ENCODE data around the gene B3GAT3.
"Not testable (repeated sequence)": the region's sequence is repeated elsewhere in the genome, so short reads cannot be mapped to it uniquely, and the experiment has no call there.

Gene B3GAT3

DNA sequence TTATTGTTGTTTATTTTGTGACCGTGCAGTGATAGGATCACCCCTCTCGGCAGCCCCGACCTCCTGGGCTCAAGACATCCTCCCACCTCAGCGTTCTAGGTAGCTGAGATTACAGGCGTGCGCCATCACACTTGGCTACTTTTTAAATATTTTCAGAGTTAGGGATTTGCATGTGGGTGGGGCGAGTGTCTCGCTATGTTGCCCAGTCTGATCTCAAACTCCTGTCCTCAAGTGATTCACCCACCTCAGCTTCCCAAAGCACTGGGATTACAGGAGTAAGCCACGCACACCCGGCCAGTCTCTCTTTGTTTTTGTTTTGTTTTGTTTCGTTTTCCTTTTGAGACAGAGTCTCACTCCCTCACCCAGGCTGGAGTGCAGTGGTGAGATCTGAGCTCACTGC lies 32.5 kb upstream of the B3GAT3 start:
- Histone ChIP-seq H3K27ac (ENCODE audit: low read depth, low read length) (no peak overlapping the region), H3K27me3 (ENCODE audit: insufficient read depth, low read length) (no peaks in the 10 kb centered on the region), H3K4me1 (ENCODE audit: control insufficient read depth, insufficient read depth, low read length, unreplicated experiment) (no peaks in the 10 kb centered on the region), H3K79me2 (ENCODE audit: control insufficient read depth, insufficient read depth, low read length, unreplicated experiment) (peaks cover 23% of the 10 kb centered on the region), H3K4me3 (ENCODE audit: low read depth, low read length) (no peak overlapping the region), H2AFZ (ENCODE audit: low read length, unreplicated experiment) (no peak overlapping the region), H3K36me3 (ENCODE audit: insufficient read depth, low read length) (no peaks in the 10 kb centered on the region)

DNA sequence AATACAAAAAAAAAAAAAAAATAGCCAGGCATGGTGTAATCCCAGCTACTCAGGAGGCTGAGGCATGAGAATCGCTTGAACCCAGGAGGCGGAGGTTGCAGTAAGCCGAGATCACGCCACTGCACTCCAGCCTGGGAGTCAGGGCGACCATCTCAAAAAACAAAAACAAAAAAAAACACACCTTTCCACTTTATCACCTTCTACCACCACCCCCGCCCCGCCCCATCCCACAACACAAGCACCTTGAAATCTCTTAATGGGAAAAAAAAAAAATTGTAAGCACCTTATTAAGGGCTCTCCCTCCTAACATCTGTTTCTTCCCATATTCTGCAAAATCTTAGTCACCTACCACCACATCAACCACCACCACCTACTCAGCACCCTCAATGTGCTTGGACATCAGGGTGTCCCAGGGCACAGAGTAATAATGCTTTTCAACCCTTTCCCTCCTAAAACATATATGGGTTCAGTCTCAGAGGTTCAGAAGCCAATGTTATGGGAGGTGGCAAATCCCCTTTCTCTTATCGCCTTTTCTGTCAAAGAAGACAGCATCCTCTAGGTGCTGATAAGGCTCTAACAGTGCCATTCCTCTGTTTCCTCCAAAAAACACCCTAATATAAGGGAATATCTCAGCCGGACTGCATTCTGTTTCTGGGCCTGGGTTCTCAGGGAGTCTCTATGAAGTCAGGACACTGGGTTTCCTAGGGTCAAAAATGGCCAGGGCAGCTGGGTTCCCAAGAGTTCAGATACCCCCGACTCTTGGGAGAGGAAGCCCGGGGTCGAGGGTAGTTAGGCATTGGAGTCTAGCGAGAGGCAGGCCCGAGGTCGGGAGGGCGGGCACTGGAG lies 30.6 kb upstream of the B3GAT3 start:
- no peaks in the 10 kb centered on the region for H3K36me3 ChIP-seq (ENCODE audit: insufficient read depth, low read length)
- peaks cover 23% of the 10 kb centered on the region for H3K79me2 ChIP-seq (ENCODE audit: control insufficient read depth, insufficient read depth, low read length, unreplicated experiment)
- peak overlapping the region; percentile 96 for H3K4me3 ChIP-seq (ENCODE audit: low read depth, low read length)
- H3K27ac ChIP-seq (ENCODE audit: low read depth, low read length), result peak overlapping the region; percentile 68
- no peaks in the 10 kb centered on the region for H3K27me3 ChIP-seq (ENCODE audit: insufficient read depth, low read length)
- H3K4me1 ChIP-seq (ENCODE audit: control insufficient read depth, insufficient read depth, low read length, unreplicated experiment), result no peaks in the 10 kb centered on the region
- peak overlapping the region; percentile 83 for H2AFZ ChIP-seq (ENCODE audit: low read length, unreplicated experiment)

DNA sequence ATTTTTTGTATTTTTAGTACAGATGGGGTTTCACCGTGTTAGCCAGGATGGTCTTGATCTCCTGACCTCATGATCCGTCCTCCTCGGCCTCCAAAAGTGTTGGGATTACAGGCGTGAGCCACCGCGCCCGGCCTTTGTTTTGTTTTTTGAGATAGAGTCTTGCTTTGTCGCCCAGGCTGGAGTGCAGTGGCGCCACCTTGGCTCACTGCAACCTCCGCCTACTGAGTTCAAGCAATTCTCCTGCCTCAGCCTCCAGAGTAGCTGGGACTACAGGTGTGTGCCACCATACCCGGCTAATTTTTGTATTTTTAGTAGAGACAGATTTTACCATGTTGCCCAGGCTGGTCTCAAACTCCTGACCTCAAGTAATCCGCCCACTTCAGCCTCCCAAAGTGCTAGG lies 28.5 kb upstream of the B3GAT3 start:
- not testable (repeated sequence) for H3K27ac ChIP-seq (ENCODE audit: low read depth, low read length); H3K4me1 ChIP-seq (ENCODE audit: control insufficient read depth, insufficient read depth, low read length, unreplicated experiment); H3K27me3 ChIP-seq (ENCODE audit: insufficient read depth, low read length); H3K36me3 ChIP-seq (ENCODE audit: insufficient read depth, low read length); H3K4me3 ChIP-seq (ENCODE audit: low read depth, low read length); H2AFZ ChIP-seq (ENCODE audit: low read length, unreplicated experiment)
- H3K79me2 ChIP-seq (ENCODE audit: control insufficient read depth, insufficient read depth, low read length, unreplicated experiment), result peaks cover 33% of the 10 kb centered on the region

DNA sequence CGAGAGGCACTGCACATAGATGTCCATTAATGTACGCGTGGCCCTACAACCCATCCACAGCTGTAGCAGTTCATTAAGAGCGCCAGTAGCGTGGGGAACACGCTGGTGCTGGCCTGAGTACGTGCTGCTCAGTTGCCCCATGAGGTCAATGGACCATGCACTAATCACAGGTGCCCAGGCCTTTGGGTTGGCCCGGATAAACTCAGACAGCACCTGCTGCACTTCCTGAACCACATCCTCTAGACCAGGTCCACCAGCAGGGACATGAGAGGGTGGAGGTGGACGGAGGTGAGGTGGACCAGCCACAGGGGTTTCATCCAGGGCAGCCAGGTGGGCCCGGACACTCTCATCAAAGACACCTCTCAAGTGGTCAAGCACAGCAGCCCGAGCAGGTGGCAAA lies 27.7 kb upstream of the B3GAT3 start:
- Histone ChIP-seq H3K27me3 (ENCODE audit: insufficient read depth, low read length) (no peaks in the 10 kb centered on the region), H3K4me3 (ENCODE audit: low read depth, low read length) (no peak overlapping the region), H3K79me2 (ENCODE audit: control insufficient read depth, insufficient read depth, low read length, unreplicated experiment) (peaks cover 41% of the 10 kb centered on the region), H3K4me1 (ENCODE audit: control insufficient read depth, insufficient read depth, low read length, unreplicated experiment) (peaks cover 7% of the 10 kb centered on the region), H3K27ac (ENCODE audit: low read depth, low read length) (no peak overlapping the region), H2AFZ (ENCODE audit: low read length, unreplicated experiment) (no peak overlapping the region), H3K36me3 (ENCODE audit: insufficient read depth, low read length) (0 out of 2 replicates have a peak, but pooled peaks cover under 1% of the 10 kb centered on the region)

DNA sequence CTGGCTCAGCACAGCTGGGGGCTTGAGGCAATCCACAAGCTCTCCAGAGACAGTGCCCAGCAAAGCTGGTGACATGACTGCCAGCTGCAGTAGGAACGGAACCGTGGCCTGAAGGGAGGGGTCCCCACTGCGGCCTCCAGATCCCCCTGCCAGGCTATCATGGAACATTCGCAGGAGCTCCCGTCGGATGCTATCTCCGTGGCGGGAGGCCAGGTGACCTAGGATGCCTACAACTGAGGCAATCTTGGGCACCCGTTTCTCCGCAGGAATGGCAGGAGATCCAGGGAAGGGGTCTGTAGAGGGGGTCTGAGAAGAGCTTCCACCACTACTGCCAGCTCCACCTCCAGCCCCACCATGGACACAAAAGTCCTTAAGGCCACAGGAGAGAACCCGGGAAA lies 27.2 kb upstream of the B3GAT3 start:
- no peaks in the 10 kb centered on the region for H3K27me3 ChIP-seq (ENCODE audit: insufficient read depth, low read length)
- H3K79me2 ChIP-seq (ENCODE audit: control insufficient read depth, insufficient read depth, low read length, unreplicated experiment), result peaks cover 46% of the 10 kb centered on the region
- no peak overlapping the region for H3K27ac ChIP-seq (ENCODE audit: low read depth, low read length)
- H3K36me3 ChIP-seq (ENCODE audit: insufficient read depth, low read length), result peaks cover 5% of the 10 kb centered on the region; the same call in 1 of the 2 replicates
- H3K4me1 ChIP-seq (ENCODE audit: control insufficient read depth, insufficient read depth, low read length, unreplicated experiment), result peaks cover 7% of the 10 kb centered on the region
- no peak overlapping the region for H3K4me3 ChIP-seq (ENCODE audit: low read depth, low read length)
- H2AFZ ChIP-seq (ENCODE audit: low read length, unreplicated experiment), result no peak overlapping the region

DNA sequence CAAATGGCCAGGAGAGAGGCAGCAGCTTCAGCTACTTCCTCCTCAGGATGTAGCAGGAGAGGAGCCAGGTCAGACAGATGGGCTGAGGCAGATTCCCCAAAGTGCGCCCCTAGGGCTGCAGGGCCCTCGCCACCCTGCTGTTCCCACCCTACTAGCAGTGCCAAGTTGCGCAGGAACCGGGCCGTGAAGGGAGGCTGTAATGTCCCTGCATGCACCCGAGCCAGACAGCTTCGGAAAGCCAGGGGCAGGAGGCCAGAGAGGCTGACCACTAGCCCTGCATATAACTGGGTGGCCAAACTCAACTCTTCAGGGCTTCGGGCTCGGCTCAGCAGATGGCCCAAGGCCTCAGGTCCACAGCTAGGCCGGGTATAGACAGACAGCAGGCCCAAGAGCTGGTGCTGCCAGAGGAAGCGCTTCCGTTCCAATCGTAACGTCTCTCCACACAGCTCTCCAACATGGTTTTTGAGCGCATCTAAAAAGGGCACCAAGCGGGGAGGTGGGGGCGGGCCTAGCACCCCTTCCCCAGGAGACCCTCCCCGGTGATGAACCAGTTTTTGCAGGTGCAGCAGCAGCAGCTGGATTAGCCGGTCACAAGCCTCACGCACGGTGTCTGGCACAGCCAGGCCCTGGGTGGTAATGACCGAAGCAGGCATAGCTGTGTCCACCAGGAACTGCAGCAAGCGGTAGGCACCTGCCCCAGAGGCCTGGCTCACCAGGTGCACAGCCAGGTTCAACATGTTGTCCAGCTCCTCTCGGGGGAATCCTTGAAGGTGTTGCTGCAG lies 26.6 kb upstream of the B3GAT3 start:
- no peak overlapping the region for H2AFZ ChIP-seq (ENCODE audit: low read length, unreplicated experiment)
- peaks cover 52% of the 10 kb centered on the region for H3K79me2 ChIP-seq (ENCODE audit: control insufficient read depth, insufficient read depth, low read length, unreplicated experiment)
- no peaks in the 10 kb centered on the region for H3K27me3 ChIP-seq (ENCODE audit: insufficient read depth, low read length)
- H3K27ac ChIP-seq (ENCODE audit: low read depth, low read length), result no peak overlapping the region
- H3K4me1 ChIP-seq (ENCODE audit: control insufficient read depth, insufficient read depth, low read length, unreplicated experiment), result peaks cover 7% of the 10 kb centered on the region
- H3K4me3 ChIP-seq (ENCODE audit: low read depth, low read length), result no peak overlapping the region
- peaks cover 5% of the 10 kb centered on the region; the same call in 1 of the 2 replicates for H3K36me3 ChIP-seq (ENCODE audit: insufficient read depth, low read length)

DNA sequence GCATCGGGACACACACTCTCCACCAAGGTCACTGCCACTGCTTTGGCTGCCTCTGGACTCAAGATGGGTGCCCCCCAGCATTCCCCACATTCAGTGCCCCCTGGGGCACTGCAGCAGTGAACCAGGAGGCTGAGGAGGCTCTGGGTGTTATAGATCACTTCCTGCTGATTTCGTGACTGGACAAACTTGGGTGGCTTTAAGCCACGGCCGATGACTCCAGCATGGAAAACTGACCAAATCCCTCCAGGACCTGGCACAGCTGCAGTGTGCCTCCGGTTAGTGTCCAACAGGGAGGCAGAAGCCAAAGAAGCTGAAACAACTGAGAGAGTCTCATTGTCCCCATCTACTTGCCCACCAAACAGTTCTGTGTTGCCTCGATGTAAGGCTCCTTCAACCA lies 25.8 kb upstream of the B3GAT3 start:
- Histone ChIP-seq H3K4me1 (ENCODE audit: control insufficient read depth, insufficient read depth, low read length, unreplicated experiment) (peaks cover 7% of the 10 kb centered on the region), H3K79me2 (ENCODE audit: control insufficient read depth, insufficient read depth, low read length, unreplicated experiment) (peaks cover 54% of the 10 kb centered on the region), H2AFZ (ENCODE audit: low read length, unreplicated experiment) (no peak overlapping the region), H3K27ac (ENCODE audit: low read depth, low read length) (no peak overlapping the region), H3K4me3 (ENCODE audit: low read depth, low read length) (no peak overlapping the region), H3K27me3 (ENCODE audit: insufficient read depth, low read length) (no peaks in the 10 kb centered on the region), H3K36me3 (ENCODE audit: insufficient read depth, low read length) (peaks cover 9% of the 10 kb centered on the region; the same call in 1 of the 2 replicates)

DNA sequence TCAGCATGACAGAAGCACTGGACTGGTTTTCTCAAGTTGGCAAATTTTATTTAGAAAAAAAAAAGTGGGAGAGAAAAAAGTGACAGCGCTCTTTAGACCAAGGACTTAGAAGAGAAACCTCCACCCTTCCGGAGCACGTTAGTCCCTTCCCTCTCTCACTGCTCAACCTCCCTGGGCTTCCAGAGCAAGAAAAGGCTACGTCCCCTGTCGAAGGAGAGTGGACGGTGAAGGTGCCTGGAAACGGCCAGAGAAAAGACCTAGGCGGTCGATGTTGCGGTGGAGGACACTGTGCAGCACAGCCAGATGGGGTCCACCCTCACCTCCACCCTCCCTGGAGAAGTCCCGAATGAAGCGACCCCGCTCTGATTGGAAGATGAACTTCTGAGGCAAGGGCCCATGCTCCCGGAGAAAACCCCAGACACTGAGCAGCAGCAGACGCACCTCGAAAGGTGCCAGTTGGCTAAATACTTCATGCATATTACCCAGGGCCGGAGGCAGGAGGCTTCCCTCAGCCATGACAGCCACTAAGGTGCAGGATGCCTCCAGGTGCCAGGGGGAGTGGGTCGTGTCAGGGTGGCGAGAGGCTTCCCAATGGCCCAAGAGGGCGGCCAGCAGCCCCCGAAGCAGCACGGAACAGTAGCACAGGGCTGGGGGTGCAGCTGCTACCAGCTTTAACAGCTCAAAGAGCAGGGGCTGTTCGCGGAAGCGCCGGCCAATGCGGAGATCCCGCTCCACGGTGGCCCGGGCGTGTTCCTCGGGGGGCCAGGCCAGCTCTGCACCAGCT lies 25.2 kb upstream of the B3GAT3 start:
- H3K4me3 ChIP-seq (ENCODE audit: low read depth, low read length), result peak overlapping the region; percentile 15; the same call in 1 of the 2 replicates
- peaks cover 53% of the 10 kb centered on the region for H3K79me2 ChIP-seq (ENCODE audit: control insufficient read depth, insufficient read depth, low read length, unreplicated experiment)

DNA sequence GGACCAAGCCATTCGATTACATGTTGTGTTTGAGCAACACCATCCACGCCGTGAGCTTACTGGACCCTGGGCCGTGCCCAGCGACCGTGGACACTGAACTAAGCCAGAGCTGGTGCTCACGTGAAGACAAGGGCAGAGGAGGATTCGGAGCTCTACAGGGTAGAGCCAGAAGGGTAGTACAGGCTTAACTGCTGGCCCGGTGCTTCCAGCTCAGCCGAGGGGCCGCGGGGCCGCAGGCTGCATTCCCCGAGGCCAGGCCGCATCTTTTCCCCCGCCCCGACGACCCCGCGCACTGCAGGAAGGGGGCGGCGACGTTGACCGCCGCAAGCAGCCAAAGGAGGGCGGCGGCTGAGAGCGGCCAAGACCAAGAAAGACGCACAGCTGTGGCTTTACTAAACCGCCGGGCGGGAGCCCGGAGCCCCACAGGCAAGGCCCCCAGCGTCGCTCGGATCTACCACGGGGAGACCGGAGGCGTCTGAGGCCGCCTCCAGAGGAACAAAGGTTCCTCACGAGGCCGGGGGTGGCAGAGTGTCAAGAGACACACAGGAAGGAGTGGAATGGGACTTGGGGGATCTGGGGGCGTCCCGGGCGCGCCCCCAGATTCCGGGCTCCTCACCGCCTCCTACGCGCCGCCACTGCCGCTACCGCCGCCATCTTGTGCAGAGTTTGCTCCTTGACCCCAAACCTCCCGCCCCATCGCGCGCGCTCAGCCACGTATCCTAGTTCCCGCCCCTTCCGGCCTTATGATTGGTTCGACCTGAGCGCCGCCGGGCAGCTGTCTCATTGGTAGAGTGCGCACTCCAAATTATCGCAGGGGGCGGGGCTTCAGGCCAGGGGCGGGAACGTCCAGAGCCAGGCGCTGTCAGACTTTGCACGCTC lies 24.4 kb upstream of the B3GAT3 start, which contains the start of gene GANAB:
TSS of gene GANAB (minus strand) at position 668 of the 879 bp plus-strand sequence. CDS start at position 654, 14 bp downstream.
- peaks cover 7% of the 10 kb centered on the region for H3K4me1 ChIP-seq (ENCODE audit: control insufficient read depth, insufficient read depth, low read length, unreplicated experiment)

More for the DNA sequence above, 25.2 kb upstream of the B3GAT3 start:
- Histone ChIP-seq H3K27ac (ENCODE audit: low read depth, low read length) (0 out of 2 replicates have a peak overlapping the region, but pooled peaks have one; percentile 11), H2AFZ (ENCODE audit: low read length, unreplicated experiment) (no peak overlapping the region), H3K36me3 (ENCODE audit: insufficient read depth, low read length) (peaks cover 10% of the 10 kb centered on the region; the same call in 1 of the 2 replicates), H3K4me1 (ENCODE audit: control insufficient read depth, insufficient read depth, low read length, unreplicated experiment) (peaks cover 7% of the 10 kb centered on the region), H3K27me3 (ENCODE audit: insufficient read depth, low read length) (no peaks in the 10 kb centered on the region)

More for the DNA sequence above, 24.4 kb upstream of the B3GAT3 start, which contains the start of gene GANAB:
- peak within 1 kb of the TSS; percentile 88 for H3K4me3 ChIP-seq (ENCODE audit: low read depth, low read length)
- no peaks in the 10 kb centered on the region for H3K27me3 ChIP-seq (ENCODE audit: insufficient read depth, low read length)
- H3K36me3 ChIP-seq (ENCODE audit: insufficient read depth, low read length), result peaks cover 10% of the 10 kb centered on the region; the same call in 1 of the 2 replicates
- peak within 1 kb of the TSS; percentile 78 for H3K27ac ChIP-seq (ENCODE audit: low read depth, low read length)
- H2AFZ ChIP-seq (ENCODE audit: low read length, unreplicated experiment), result peak within 1 kb of the TSS; percentile 84
- peaks cover 51% of the 10 kb centered on the region for H3K79me2 ChIP-seq (ENCODE audit: control insufficient read depth, insufficient read depth, low read length, unreplicated experiment)
